ENCODE measurements around the gene JPH4. TPM values are rescaled to one million over a fixed set of nuclear protein-coding genes. Genes with fewer than 3 reads are reported as not detected.

The JPH4 gene
- total RNA-seq, 2 experiments from 2014 or later, result 0.05 TPM; not detected in 1

- Mint-ChIP-seq H3K27me3 (ENCODE audit: low read depth) (no peaks in the 10 kb centered on the region), H3K4me3 (no peak overlapping the region), H3K27ac (no peak overlapping the region), H3K4me1 (ENCODE audit: low read depth) (peaks cover 2% of the 10 kb centered on the region), H3K9me3 (no peaks in the 10 kb centered on the region), H3K36me3 (ENCODE audit: low read depth) (no peaks in the 10 kb centered on the region)
- intact Hi-C loops (cut with micrococcal nuclease), result no loop called here
- CTCF ChIA-PET, result interaction anchor here (0.9 to 3.1 kb wide), 4 partner anchors 9 to 70 kb away, joined by 3 to 19 read pairs (median 5); no protein-coding TSS in a partner anchor
- DNase-seq, result no peak
Measured at GRCh38 chr14:23548351-23549318, 30.0 kb downstream of the JPH4 start.

DNA sequence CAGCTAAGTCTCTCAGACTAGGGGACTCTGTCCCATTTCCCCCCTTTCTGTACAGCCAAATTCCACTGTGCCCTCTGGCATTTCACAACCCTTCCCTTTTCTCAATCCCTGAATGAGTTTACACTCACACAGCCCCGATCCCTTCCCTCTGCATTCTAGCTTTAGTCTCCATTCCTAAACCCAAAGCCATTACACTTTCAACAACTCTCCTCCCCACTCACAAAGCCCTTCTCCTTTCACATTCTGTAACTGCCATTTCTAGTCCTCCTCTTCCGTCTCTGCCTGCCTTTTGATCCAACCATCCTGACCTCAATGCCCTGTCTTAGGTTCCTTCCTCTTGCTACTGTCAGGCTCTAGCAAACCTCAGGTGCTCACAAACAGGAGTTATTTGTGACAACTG lies 30.7 kb downstream of the JPH4 start:
- Mint-ChIP-seq H3K27ac (no peak overlapping the region), H3K4me1 (ENCODE audit: low read depth) (peaks cover 2% of the 10 kb centered on the region), H3K27me3 (ENCODE audit: low read depth) (no peaks in the 10 kb centered on the region), H3K36me3 (ENCODE audit: low read depth) (no peaks in the 10 kb centered on the region), H3K9me3 (no peaks in the 10 kb centered on the region), H3K4me3 (no peak overlapping the region)
- CTCF ChIA-PET, result interaction anchor here (0.9 to 3.1 kb wide), 3 partner anchors 8 to 69 kb away, joined by 3 to 19 read pairs (median 6); no protein-coding TSS in a partner anchor
- no peak for DNase-seq
- intact Hi-C loops (cut with micrococcal nuclease), result no loop called here

GRCh38 chr14:23546450-23547035 lies 32.0 kb downstream of the JPH4 start:
- Mint-ChIP-seq H3K4me3 (no peak overlapping the region), H3K36me3 (ENCODE audit: low read depth) (no peaks in the 10 kb centered on the region), H3K27me3 (ENCODE audit: low read depth) (no peaks in the 10 kb centered on the region), H3K9me3 (no peaks in the 10 kb centered on the region), H3K4me1 (ENCODE audit: low read depth) (no peaks in the 10 kb centered on the region), H3K27ac (no peak overlapping the region)
- DNase-seq, result no peak
- intact Hi-C loops (cut with micrococcal nuclease), result no loop called here
- CTCF ChIA-PET, result interaction anchor here (1.5 kb wide), 1 partner anchor 13 kb away, joined by 4 read pairs; no protein-coding TSS in a partner anchor

- no peak overlapping the region for H3K27ac Mint-ChIP-seq
- no peak overlapping the region for H3K4me3 Mint-ChIP-seq
- CTCF ChIA-PET, result interaction anchor here (1.5 kb wide), 1 partner anchor 14 kb away, joined by 4 read pairs; no protein-coding TSS in a partner anchor
- H3K9me3 Mint-ChIP-seq, result no peaks in the 10 kb centered on the region
- DNase-seq, result no peak
- no peaks in the 10 kb centered on the region for H3K27me3 Mint-ChIP-seq (ENCODE audit: low read depth)
- H3K4me1 Mint-ChIP-seq (ENCODE audit: low read depth), result no peaks in the 10 kb centered on the region
- intact Hi-C loops (cut with micrococcal nuclease), result no loop called here
- no peaks in the 10 kb centered on the region for H3K36me3 Mint-ChIP-seq (ENCODE audit: low read depth)
Measured at GRCh38 chr14:23545740-23546365, 32.7 kb downstream of the JPH4 start.

DNA sequence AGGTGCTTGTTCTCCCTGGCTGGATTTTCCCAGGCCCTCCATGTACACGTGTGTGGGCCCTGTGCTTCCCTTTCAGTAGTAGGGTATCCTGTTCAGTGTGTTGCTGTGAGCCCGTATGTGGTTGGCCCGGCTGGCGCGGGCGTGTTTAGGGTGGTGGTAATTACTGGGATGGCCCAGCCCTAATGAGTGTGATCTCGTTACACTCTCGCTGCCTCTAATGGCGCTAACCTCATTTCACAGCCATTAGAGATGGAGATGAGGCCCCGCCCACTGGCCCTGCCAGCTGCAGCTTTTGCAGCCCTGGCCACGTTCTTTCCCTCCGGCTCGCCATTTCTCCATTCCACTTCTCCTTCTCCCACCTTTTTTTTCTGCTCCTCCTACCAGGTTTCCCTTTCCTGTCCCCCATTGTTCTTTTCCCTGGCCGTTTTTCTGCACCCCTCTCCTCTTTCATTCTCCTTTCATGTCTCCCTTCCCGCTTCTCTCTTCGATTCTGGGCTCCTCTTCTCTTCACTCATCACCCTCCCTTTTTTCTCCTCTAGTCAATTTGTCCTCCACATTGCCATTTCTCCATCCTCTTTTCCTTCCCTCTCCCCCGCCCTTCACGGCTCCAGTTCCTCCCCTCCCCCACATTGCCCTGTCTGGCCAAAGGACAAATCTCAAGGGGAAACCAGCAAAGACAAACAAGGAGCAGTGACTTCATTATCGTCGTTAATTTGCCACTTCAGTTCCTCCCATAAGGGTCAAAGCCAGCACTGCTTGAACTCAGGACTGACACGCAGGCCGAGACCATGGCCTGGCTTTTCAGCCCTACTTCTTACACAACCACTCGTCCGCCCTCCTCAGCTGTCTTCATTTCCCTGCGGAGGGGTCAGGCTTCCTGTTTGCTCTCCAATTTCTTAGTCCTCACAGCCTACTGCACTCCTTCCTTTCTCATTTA lies 33.8 kb downstream of the JPH4 start:
- H3K4me3 Mint-ChIP-seq, result no peak overlapping the region
- H3K4me1 Mint-ChIP-seq (ENCODE audit: low read depth), result no peaks in the 10 kb centered on the region
- intact Hi-C loops (cut with micrococcal nuclease), result no loop called here
- H3K27me3 Mint-ChIP-seq (ENCODE audit: low read depth), result no peaks in the 10 kb centered on the region
- H3K27ac Mint-ChIP-seq, result no peak overlapping the region
- H3K36me3 Mint-ChIP-seq (ENCODE audit: low read depth), result no peaks in the 10 kb centered on the region
- CTCF ChIA-PET, result interaction anchor here (0.6 to 8.5 kb wide), 2 partner anchors 67 to 150 kb away, joined by 3 to 85 read pairs; no protein-coding TSS in a partner anchor
- H3K9me3 Mint-ChIP-seq, result no peaks in the 10 kb centered on the region
- no peak for DNase-seq

DNA sequence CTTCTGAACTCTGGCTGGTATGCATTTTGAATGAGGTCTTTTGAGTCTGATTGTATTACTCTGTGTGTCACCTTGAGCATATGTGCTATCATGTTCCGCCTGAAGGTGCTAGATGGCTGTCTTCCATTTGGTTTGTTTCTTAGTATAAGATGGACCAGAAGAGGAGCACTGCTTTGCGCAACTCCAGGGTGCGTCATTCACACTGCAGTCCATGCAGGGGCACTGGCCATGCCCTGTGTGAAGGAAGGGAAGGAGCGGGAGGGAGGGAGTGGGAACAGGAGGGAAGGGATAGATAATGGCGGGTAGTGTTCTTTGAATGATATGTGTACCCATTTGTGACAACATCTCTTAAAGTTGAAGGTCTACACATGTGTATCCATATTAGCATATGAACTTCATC lies 35.2 kb downstream of the JPH4 start:
- Mint-ChIP-seq H3K4me1 (ENCODE audit: low read depth) (no peaks in the 10 kb centered on the region), H3K27me3 (ENCODE audit: low read depth) (no peaks in the 10 kb centered on the region), H3K36me3 (ENCODE audit: low read depth) (no peaks in the 10 kb centered on the region), H3K4me3 (no peak overlapping the region), H3K27ac (no peak overlapping the region), H3K9me3 (no peaks in the 10 kb centered on the region)
- no peak for DNase-seq
- CTCF ChIA-PET, result interaction anchor here (0.7 to 8.5 kb wide), 3 partner anchors 16 to 66 kb away, joined by 3 to 85 read pairs (median 44); no protein-coding TSS in a partner anchor
- intact Hi-C loops (cut with micrococcal nuclease), result no loop called here

GRCh38 chr14:23542261-23542660 lies 36.3 kb downstream of the JPH4 start:
- Mint-ChIP-seq H3K4me3 (no peak overlapping the region), H3K27me3 (ENCODE audit: low read depth) (no peaks in the 10 kb centered on the region), H3K9me3 (no peaks in the 10 kb centered on the region), H3K4me1 (ENCODE audit: low read depth) (no peaks in the 10 kb centered on the region), H3K27ac (no peak overlapping the region), H3K36me3 (ENCODE audit: low read depth) (no peaks in the 10 kb centered on the region)
- CTCF ChIA-PET, result interaction anchor here (0.6 to 8.5 kb wide), 8 partner anchors 10 to 422 kb away, joined by 3 to 85 read pairs (median 4); no protein-coding TSS in a partner anchor
- DNase-seq, result no peak
- intact Hi-C loops (cut with micrococcal nuclease), result no loop called here

GRCh38 chr14:23540141-23540469 lies 38.5 kb downstream of the JPH4 start:
- DNase-seq, result no peak
- Mint-ChIP-seq H3K27ac (no peak overlapping the region), H3K27me3 (ENCODE audit: low read depth) (no peaks in the 10 kb centered on the region), H3K4me1 (ENCODE audit: low read depth) (no peaks in the 10 kb centered on the region), H3K4me3 (no peak overlapping the region), H3K9me3 (no peaks in the 10 kb centered on the region), H3K36me3 (ENCODE audit: low read depth) (no peaks in the 10 kb centered on the region)
- CTCF ChIA-PET, result interaction anchor here (1.1 to 8.5 kb wide), 9 partner anchors 9 to 196 kb away, joined by 3 to 85 read pairs (median 6); partner anchors contain the start of gene THTPA
- intact Hi-C loops (cut with micrococcal nuclease), result no loop called here

- CTCF ChIA-PET, result interaction anchor here (0.5 to 8.5 kb wide), 17 partner anchors 9 to 471 kb away, joined by 3 to 85 read pairs (median 3); partner anchors contain the start of gene THTPA
- H3K4me3 Mint-ChIP-seq, result no peak overlapping the region
- intact Hi-C loops (cut with micrococcal nuclease), result loop anchor here (1.0 kb wide), 2 partner anchors 61 to 419 kb away; no protein-coding TSS in a partner anchor
- DNase-seq, result peak; percentile 26
- no peak overlapping the region for H3K27ac Mint-ChIP-seq
- H3K9me3 Mint-ChIP-seq, result no peaks in the 10 kb centered on the region
- H3K27me3 Mint-ChIP-seq (ENCODE audit: low read depth), result no peaks in the 10 kb centered on the region
- H3K4me1 Mint-ChIP-seq (ENCODE audit: low read depth), result no peaks in the 10 kb centered on the region
- H3K36me3 Mint-ChIP-seq (ENCODE audit: low read depth), result no peaks in the 10 kb centered on the region
Measured at GRCh38 chr14:23539248-23540140, 39.1 kb downstream of the JPH4 start.

GRCh38 chr14:23538785-23539184 lies 39.8 kb downstream of the JPH4 start:
- intact Hi-C loops (cut with micrococcal nuclease), result loop anchor here (1.0 kb wide), 2 partner anchors 60 to 418 kb away; no protein-coding TSS in a partner anchor
- no peak overlapping the region for H3K27ac Mint-ChIP-seq
- no peak for DNase-seq
- no peaks in the 10 kb centered on the region for H3K4me1 Mint-ChIP-seq (ENCODE audit: low read depth)
- no peaks in the 10 kb centered on the region for H3K36me3 Mint-ChIP-seq (ENCODE audit: low read depth)
- no peaks in the 10 kb centered on the region for H3K27me3 Mint-ChIP-seq (ENCODE audit: low read depth)
- CTCF ChIA-PET, result interaction anchor here (0.5 to 8.5 kb wide), 17 partner anchors 9 to 470 kb away, joined by 3 to 85 read pairs (median 3); partner anchors contain the start of gene THTPA
- no peaks in the 10 kb centered on the region for H3K9me3 Mint-ChIP-seq
- no peak overlapping the region for H3K4me3 Mint-ChIP-seq
